Measurements from ENCODE around the gene PHACTR1.
"Not testable (repeated sequence)": the region's sequence is repeated elsewhere in the genome, so short reads cannot be mapped to it uniquely, and the experiment has no call there.

Gene PHACTR1

GRCh38 chr6:13101409-13101808 lies 384.8 kb downstream of the PHACTR1 start:
- DNase-seq (ENCODE audit: low read depth, low spot score): no peak

GRCh38 chr6:13101985-13102384 lies 385.4 kb downstream of the PHACTR1 start:
- DNase-seq (ENCODE audit: low read depth, low spot score): no peak

GRCh38 chr6:13103169-13103568 lies 386.6 kb downstream of the PHACTR1 start:
- no peak for DNase-seq (ENCODE audit: low read depth, low spot score)

GRCh38 chr6:13105139-13105538 lies 388.6 kb downstream of the PHACTR1 start:
- DNase-seq (ENCODE audit: low read depth, low spot score): no peak

GRCh38 chr6:13112921-13113320 lies 396.4 kb downstream of the PHACTR1 start:
- DNase-seq (ENCODE audit: low read depth, low spot score): no peak

- DNase-seq (ENCODE audit: low read depth, low spot score): no peak
Measured at GRCh38 chr6:13113376-13113775, 396.8 kb downstream of the PHACTR1 start.

GRCh38 chr6:13113981-13114593 lies 397.5 kb downstream of the PHACTR1 start:
- DNase-seq (ENCODE audit: low read depth, low spot score): no peak

- DNase-seq (ENCODE audit: low read depth, low spot score): no peak
Measured at GRCh38 chr6:13116155-13116554, 399.6 kb downstream of the PHACTR1 start.

- no peak for DNase-seq (ENCODE audit: low read depth, low spot score)
Measured at GRCh38 chr6:13117570-13117969, 401.0 kb downstream of the PHACTR1 start.

GRCh38 chr6:13119549-13119948 lies 403.0 kb downstream of the PHACTR1 start:
- no peak for DNase-seq (ENCODE audit: low read depth, low spot score)

GRCh38 chr6:13120483-13121482 lies 404.2 kb downstream of the PHACTR1 start:
- DNase-seq (ENCODE audit: low read depth, low spot score): no peak

GRCh38 chr6:13124131-13124530 lies 407.6 kb downstream of the PHACTR1 start:
- DNase-seq (ENCODE audit: low read depth, low spot score): no peak

- DNase-seq (ENCODE audit: low read depth, low spot score): no peak
Measured at GRCh38 chr6:13125841-13126240, 409.3 kb downstream of the PHACTR1 start.

- no peak for DNase-seq (ENCODE audit: low read depth, low spot score)
Measured at GRCh38 chr6:13131935-13132661, 415.5 kb downstream of the PHACTR1 start.

- DNase-seq (ENCODE audit: low read depth, low spot score): not testable (repeated sequence)
Measured at GRCh38 chr6:13133894-13134293, 417.3 kb downstream of the PHACTR1 start.

- no peak for DNase-seq (ENCODE audit: low read depth, low spot score)
Measured at GRCh38 chr6:13135152-13135551, 418.6 kb downstream of the PHACTR1 start.

GRCh38 chr6:13139119-13139518 lies 422.6 kb downstream of the PHACTR1 start:
- no peak for DNase-seq (ENCODE audit: low read depth, low spot score)

GRCh38 chr6:13140980-13141379 lies 424.4 kb downstream of the PHACTR1 start:
- DNase-seq (ENCODE audit: low read depth, low spot score): no peak

- DNase-seq (ENCODE audit: low read depth, low spot score): no peak
Measured at GRCh38 chr6:13141387-13141786, 424.8 kb downstream of the PHACTR1 start.

GRCh38 chr6:13142611-13143010 lies 426.0 kb downstream of the PHACTR1 start:
- DNase-seq (ENCODE audit: low read depth, low spot score): no peak

- DNase-seq (ENCODE audit: low read depth, low spot score): no peak
Measured at GRCh38 chr6:13146442-13146841, 429.9 kb downstream of the PHACTR1 start.

- no peak for DNase-seq (ENCODE audit: low read depth, low spot score)
Measured at GRCh38 chr6:13147376-13147775, 430.8 kb downstream of the PHACTR1 start.
